HEK293 (cell line): Measurements from ENCODE around the gene MTERF1.

ENCODE experiments used
- CTCF ChIA-PET: fragments of 350-600 bp; formaldehyde crosslinking; extraction: SDS; loops from one replicate; lab custom pipeline; 2021; ENCODE audit warnings: antibody characterized with exemption; lab: Yijun Ruan, JAX
- POLR2A ChIA-PET: fragments of 300-600 bp; formaldehyde crosslinking; extraction: SDS; loops from one replicate; lab custom pipeline; 2020; ENCODE audit warnings: antibody characterized with exemption, inconsistent platforms; lab: Yijun Ruan, JAX
- H3K27ac ChIP-seq: fragments of 200-500 bp; sonication (Bioruptor generic); 2 replicates; pipeline ENCODE4 v1.5.1; 2014; ENCODE audit warnings: low read depth, low read length, control low read depth, inconsistent platforms; ENCODE audit errors: extremely low read depth
- H3K36me3 ChIP-seq, 2 experiments: fragments of 200-500 bp in 1 of 2; sonication (Bioruptor generic) in 1 of 2; 1 replicate in 1 of 2; 2 replicates in 1 of 2; pipeline ENCODE4 v1.5.1; 2014 to 2017; ENCODE audit warnings: inconsistent platforms in 2 of 2, low read length in 2 of 2; ENCODE audit not compliant: control insufficient read depth in 2 of 2, insufficient read depth in 1 of 2
- H3K4me1 ChIP-seq: fragments of 200-500 bp; sonication (Bioruptor generic); 2 replicates; pipeline ENCODE4 v1.5.1; 2014; ENCODE audit warnings: mild to moderate bottlenecking, low read length, inconsistent platforms; ENCODE audit not compliant: control insufficient read depth, insufficient read depth
- H3K4me3 ChIP-seq: 2 replicates; pipeline ENCODE4 v1.5.1; 2011; ENCODE audit warnings: low read depth, mild to moderate bottlenecking, control low read depth, low read length, moderate library complexity
- H3K9me3 ChIP-seq: fragments of 200-500 bp; sonication (Bioruptor generic); 2 replicates; pipeline ENCODE4 v1.5.1; 2014; ENCODE audit warnings: low read depth, low read length, inconsistent platforms; ENCODE audit not compliant: control insufficient read depth, insufficient read depth
- ATF2 ChIP-seq: fragments of 450-650 bp; formaldehyde crosslinking; IDR thresholded peaks from 2 replicates; pipeline ENCODE4 v1.5.1; 2016; ENCODE audit warnings: missing biosample characterization, missing genetic modification characterization, low read depth
- HOXD13 ChIP-seq: sonication (generic); formaldehyde crosslinking; IDR thresholded peaks from 2 replicates; pipeline ENCODE4 v1.8.0; 2022; ENCODE audit warnings: missing genetic modification reagents, borderline replicate concordance
- MYNN ChIP-seq: fragments of 450-650 bp; formaldehyde crosslinking; IDR thresholded peaks from 2 replicates; pipeline ENCODE4 v1.5.1; 2016; ENCODE audit warnings: missing biosample characterization, missing genetic modification characterization, borderline replicate concordance
- PRDM4 ChIP-seq: fragments of 450-650 bp; formaldehyde crosslinking; IDR thresholded peaks from 2 replicates; pipeline ENCODE4 v1.5.1; 2017; ENCODE audit warnings: missing biosample characterization, missing genetic modification characterization
- SCRT1 ChIP-seq: fragments of 450-650 bp; formaldehyde crosslinking; IDR thresholded peaks from 2 replicates; pipeline ENCODE4 v1.5.1; 2016; ENCODE audit warnings: missing biosample characterization, missing genetic modification characterization, borderline replicate concordance
- SCRT2 ChIP-seq: fragments of 450-650 bp; formaldehyde crosslinking; IDR thresholded peaks from 2 replicates; pipeline ENCODE4 v1.5.1; 2016; ENCODE audit warnings: missing biosample characterization, missing genetic modification characterization
- SP3 ChIP-seq: fragments of 450-650 bp; formaldehyde crosslinking; IDR thresholded peaks from 2 replicates; pipeline ENCODE4 v1.5.1; 2016; ENCODE audit warnings: missing biosample characterization, missing genetic modification characterization
- ZBTB17 ChIP-seq: fragments of 450-650 bp; formaldehyde crosslinking; IDR thresholded peaks from 2 replicates; pipeline ENCODE4 v1.5.1; 2016; ENCODE audit warnings: missing biosample characterization, missing genetic modification characterization
- ZNF132 ChIP-seq: fragments of 450-650 bp; formaldehyde crosslinking; IDR thresholded peaks from 2 replicates; pipeline ENCODE4 v1.5.1; 2017; ENCODE audit warnings: missing biosample characterization, missing genetic modification characterization, borderline replicate concordance
- ZNF211 ChIP-seq: fragments of 450-650 bp; formaldehyde crosslinking; IDR thresholded peaks from 2 replicates; pipeline ENCODE4 v1.5.1; 2016; ENCODE audit warnings: low read depth, missing biosample characterization, missing genetic modification characterization
- ZNF24 ChIP-seq: fragments of 450-650 bp; formaldehyde crosslinking; IDR thresholded peaks from 2 replicates; pipeline ENCODE4 v1.5.1; 2016; ENCODE audit warnings: missing biosample characterization, missing genetic modification characterization
- ZNF354C ChIP-seq: fragments of 450-650 bp; formaldehyde crosslinking; IDR thresholded peaks from 2 replicates; pipeline ENCODE4 v1.5.1; 2016; ENCODE audit warnings: missing biosample characterization, missing genetic modification characterization, low read depth, borderline replicate concordance
- ZNF362 ChIP-seq: fragments of 450-650 bp; formaldehyde crosslinking; IDR thresholded peaks from 2 replicates; pipeline ENCODE4 v1.5.1; 2016; ENCODE audit warnings: missing biosample characterization, missing genetic modification characterization
- ZNF398 ChIP-seq: fragments of 450-650 bp; formaldehyde crosslinking; IDR thresholded peaks from 2 replicates; pipeline ENCODE4 v1.5.1; 2017; ENCODE audit warnings: missing biosample characterization, missing genetic modification characterization
- ZNF514 ChIP-seq: fragments of 450-650 bp; formaldehyde crosslinking; IDR thresholded peaks from 2 replicates; pipeline ENCODE4 v1.5.1; 2016; ENCODE audit warnings: missing biosample characterization, missing genetic modification characterization
- ZNF530 ChIP-seq: fragments of 450-650 bp; formaldehyde crosslinking; IDR thresholded peaks from 2 replicates; pipeline ENCODE4 v1.5.1; 2016; ENCODE audit warnings: low read depth, missing biosample characterization, missing genetic modification characterization
- ZNF701 ChIP-seq: fragments of 450-650 bp; formaldehyde crosslinking; IDR thresholded peaks from 2 replicates; pipeline ENCODE4 v1.5.1; 2016; ENCODE audit warnings: missing biosample characterization, missing genetic modification characterization

MTERF1 gene

GRCh38 chr7:91916051-91916440, 35.5 kb upstream of the MTERF1 start:
- H3K4me1 ChIP-seq: peaks cover 5% of the 10 kb centered on the region; the same call in 1 of the 2 replicates
- CTCF ChIA-PET: no interaction called here
- no peak overlapping the region for H3K27ac ChIP-seq
- TF ChIP-seq ZBTB17 (tag by site-specific recombination): no peak
- TF ChIP-seq ZNF211 (tag by site-specific recombination): no peak
- no peak for TF ChIP-seq ZNF24 (tag by site-specific recombination)
- TF ChIP-seq SCRT1 (tag by site-specific recombination): 0 out of 2 replicates have a peak, but pooled peaks have one; percentile 41
- peak; percentile 59 for TF ChIP-seq SCRT2 (tag by site-specific recombination)
- H3K9me3 ChIP-seq: no peaks in the 10 kb centered on the region
- POLR2A ChIA-PET: no interaction called here
- no peaks in the 10 kb centered on the region for H3K36me3 ChIP-seq
- no peak overlapping the region for H3K4me3 ChIP-seq

- H3K4me3 ChIP-seq: no peak overlapping the region
- H3K9me3 ChIP-seq: no peaks in the 10 kb centered on the region
- H3K27ac ChIP-seq: no peak overlapping the region
- ChIA-PET POLR2A (no interaction called here), CTCF (no interaction called here)
- TF ChIP-seq SP3 (tag by site-specific recombination) (no peak), ZNF514 (tag by site-specific recombination) (no peak)
- no peaks in the 10 kb centered on the region for H3K36me3 ChIP-seq
- H3K4me1 ChIP-seq: peaks cover 5% of the 10 kb centered on the region; the same call in 1 of the 2 replicates
Measured at GRCh38 chr7:91915401-91916050, 35.0 kb upstream of the MTERF1 start.

GRCh38 chr7:91913612-91914011, 33.1 kb upstream of the MTERF1 start:
- CTCF ChIA-PET: no interaction called here
- Histone ChIP-seq H3K9me3 (no peaks in the 10 kb centered on the region), H3K36me3 (no peaks in the 10 kb centered on the region), H3K4me3 (no peak overlapping the region), H3K4me1 (peaks cover 5% of the 10 kb centered on the region; the same call in 1 of the 2 replicates), H3K27ac (no peak overlapping the region)
- POLR2A ChIA-PET: no interaction called here
- no peak for TF ChIP-seq HOXD13 (CRISPR knock-in tag)
- TF ChIP-seq ZNF701 (tag by site-specific recombination): no peak
- no peak for TF ChIP-seq PRDM4 (tag by site-specific recombination)
- no peak for TF ChIP-seq ATF2 (tag by site-specific recombination)
- no peak for TF ChIP-seq MYNN (tag by site-specific recombination)
- TF ChIP-seq ZNF362 (tag by site-specific recombination): no peak
- TF ChIP-seq ZNF530 (tag by site-specific recombination): no peak
- no peak for TF ChIP-seq ZNF132 (tag by site-specific recombination)
- no peak for TF ChIP-seq ZNF398 (tag by site-specific recombination)
- TF ChIP-seq ZNF354C: no peak
